ENCODE data around the gene DNM1L.

DNA sequence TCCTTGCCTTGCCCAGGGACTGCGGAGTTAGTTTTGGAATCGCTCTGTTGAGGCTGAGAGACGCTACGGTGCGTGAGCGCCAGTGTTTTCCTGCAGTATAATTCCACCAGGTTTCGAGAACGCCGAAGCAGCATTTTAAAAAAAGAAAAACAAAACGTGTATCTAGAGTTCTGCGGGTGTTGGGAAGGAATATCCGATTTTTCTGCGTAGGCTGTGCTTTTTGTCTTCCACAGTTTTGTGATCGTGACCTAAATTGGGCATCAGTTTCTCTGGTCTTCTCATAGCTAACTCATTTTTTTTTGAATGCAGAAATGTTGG lies 778 bp downstream of the DNM1L start:
- TF ChIP-seq, protein P1, sequence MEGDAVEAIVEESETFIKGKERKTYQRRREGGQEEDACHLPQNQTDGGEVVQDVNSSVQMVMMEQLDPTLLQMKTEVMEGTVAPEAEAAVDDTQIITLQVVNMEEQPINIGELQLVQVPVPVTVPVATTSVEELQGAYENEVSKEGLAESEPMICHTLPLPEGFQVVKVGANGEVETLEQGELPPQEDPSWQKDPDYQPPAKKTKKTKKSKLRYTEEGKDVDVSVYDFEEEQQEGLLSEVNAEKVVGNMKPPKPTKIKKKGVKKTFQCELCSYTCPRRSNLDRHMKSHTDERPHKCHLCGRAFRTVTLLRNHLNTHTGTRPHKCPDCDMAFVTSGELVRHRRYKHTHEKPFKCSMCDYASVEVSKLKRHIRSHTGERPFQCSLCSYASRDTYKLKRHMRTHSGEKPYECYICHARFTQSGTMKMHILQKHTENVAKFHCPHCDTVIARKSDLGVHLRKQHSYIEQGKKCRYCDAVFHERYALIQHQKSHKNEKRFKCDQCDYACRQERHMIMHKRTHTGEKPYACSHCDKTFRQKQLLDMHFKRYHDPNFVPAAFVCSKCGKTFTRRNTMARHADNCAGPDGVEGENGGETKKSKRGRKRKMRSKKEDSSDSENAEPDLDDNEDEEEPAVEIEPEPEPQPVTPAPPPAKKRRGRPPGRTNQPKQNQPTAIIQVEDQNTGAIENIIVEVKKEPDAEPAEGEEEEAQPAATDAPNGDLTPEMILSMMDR (IDR thresholded peaks at IDR 0.05 in 2 of 3, conservative IDR thresholded peaks at IDR 0.05 in 1 of 3; ENCODE audit: insufficient read depth in 2 of 3, low read depth in 1 of 3, low read length in 3 of 3) = no peak
- TF ChIP-seq KDM1A (IDR thresholded peaks at IDR 0.05) (no peak), FUS (optimal IDR thresholded peaks at IDR 0.05; ENCODE audit: low read depth, low read length) (no peak), ZNF23 (CRISPR knock-in tag; IDR thresholded peaks at IDR 0.05) (no peak), DPF2 (IDR thresholded peaks at IDR 0.05) (no peak), KLF10 (CRISPR knock-in tag; IDR thresholded peaks at IDR 0.05) (no peak), OTX1 (CRISPR knock-in tag; IDR thresholded peaks at IDR 0.05) (no peak), TCF7 (IDR thresholded peaks at IDR 0.05; ENCODE audit: borderline replicate concordance) (no peak), ILF3 (IDR thresholded peaks at IDR 0.05; ENCODE audit: borderline replicate concordance) (no peak), E2F3 (CRISPR knock-in tag; IDR thresholded peaks at IDR 0.05) (no peak), SMAD3 (CRISPR knock-in tag; conservative IDR thresholded peaks at IDR 0.05) (no peak), CREB1 (IDR thresholded peaks at IDR 0.05) (no peak), CREB1 (CRISPR knock-in tag; IDR thresholded peaks at IDR 0.05) (no peak), POLR2A (conservative IDR thresholded peaks at IDR 0.05) (no peak)
